ENCODE measurements around the gene EGFLAM.

EGFLAM gene

GRCh38 chr5:38267372-38267771 is 9.0 kb downstream of the EGFLAM start:
- DNase-seq = no peak

- no peak for DNase-seq
These were observed 15.3 kb downstream of the EGFLAM start for GRCh38 chr5:38273626-38274025.

- DNase-seq = no peak
These were observed 16.0 kb downstream of the EGFLAM start for GRCh38 chr5:38274370-38274769.

GRCh38 chr5:38284384-38284783 is 26.0 kb downstream of the EGFLAM start:
- no peak for DNase-seq

GRCh38 chr5:38285226-38285625 is 26.9 kb downstream of the EGFLAM start:
- DNase-seq = no peak

- no peak for DNase-seq
These were observed 27.6 kb downstream of the EGFLAM start for GRCh38 chr5:38286002-38286401.

- DNase-seq = no peak
These were observed 28.8 kb downstream of the EGFLAM start for GRCh38 chr5:38287124-38287523.

- no peak for DNase-seq
These were observed 31.1 kb downstream of the EGFLAM start for GRCh38 chr5:38289457-38289856.

GRCh38 chr5:38290028-38290653 is 31.8 kb downstream of the EGFLAM start:
- no peak for DNase-seq

- DNase-seq = no peak
These were observed 33.0 kb downstream of the EGFLAM start for GRCh38 chr5:38291355-38291754.

- no peak for DNase-seq
These were observed 33.9 kb downstream of the EGFLAM start for GRCh38 chr5:38292228-38292627.

- no peak for DNase-seq
These were observed 37.4 kb downstream of the EGFLAM start for GRCh38 chr5:38295751-38296150.

- DNase-seq = no peak
These were observed 39.7 kb downstream of the EGFLAM start for GRCh38 chr5:38297830-38298608.

- no peak for DNase-seq
These were observed 41.2 kb downstream of the EGFLAM start for GRCh38 chr5:38299585-38299984.

GRCh38 chr5:38305148-38305547 is 46.8 kb downstream of the EGFLAM start:
- DNase-seq = no peak

GRCh38 chr5:38307845-38308244 is 49.5 kb downstream of the EGFLAM start:
- DNase-seq = no peak

- DNase-seq = no peak
These were observed 58.3 kb downstream of the EGFLAM start for GRCh38 chr5:38316544-38317224.

GRCh38 chr5:38317868-38318267 is 59.5 kb downstream of the EGFLAM start:
- DNase-seq = no peak

- no peak for DNase-seq
These were observed 61.1 kb downstream of the EGFLAM start for GRCh38 chr5:38319491-38319890.

- DNase-seq = no peak
These were observed 63.6 kb downstream of the EGFLAM start for GRCh38 chr5:38321978-38322377.

GRCh38 chr5:38323645-38324295 is 65.4 kb downstream of the EGFLAM start:
- DNase-seq = no peak

GRCh38 chr5:38329132-38329715 is 70.9 kb downstream of the EGFLAM start:
- DNase-seq = no peak

GRCh38 chr5:38330207-38330606 is 71.8 kb downstream of the EGFLAM start:
- no peak for DNase-seq
